SKM-1 treated with dmso at 0.1 percent for 144 hours (cell line): ENCODE data around the gene CD47.

ENCODE experiments used
- DNase-seq: peaks from one replicate; lab custom pipeline; 2025; ENCODE audit not compliant: unreplicated experiment; lab: John Stamatoyannopoulos, UW

Gene CD47

DNA sequence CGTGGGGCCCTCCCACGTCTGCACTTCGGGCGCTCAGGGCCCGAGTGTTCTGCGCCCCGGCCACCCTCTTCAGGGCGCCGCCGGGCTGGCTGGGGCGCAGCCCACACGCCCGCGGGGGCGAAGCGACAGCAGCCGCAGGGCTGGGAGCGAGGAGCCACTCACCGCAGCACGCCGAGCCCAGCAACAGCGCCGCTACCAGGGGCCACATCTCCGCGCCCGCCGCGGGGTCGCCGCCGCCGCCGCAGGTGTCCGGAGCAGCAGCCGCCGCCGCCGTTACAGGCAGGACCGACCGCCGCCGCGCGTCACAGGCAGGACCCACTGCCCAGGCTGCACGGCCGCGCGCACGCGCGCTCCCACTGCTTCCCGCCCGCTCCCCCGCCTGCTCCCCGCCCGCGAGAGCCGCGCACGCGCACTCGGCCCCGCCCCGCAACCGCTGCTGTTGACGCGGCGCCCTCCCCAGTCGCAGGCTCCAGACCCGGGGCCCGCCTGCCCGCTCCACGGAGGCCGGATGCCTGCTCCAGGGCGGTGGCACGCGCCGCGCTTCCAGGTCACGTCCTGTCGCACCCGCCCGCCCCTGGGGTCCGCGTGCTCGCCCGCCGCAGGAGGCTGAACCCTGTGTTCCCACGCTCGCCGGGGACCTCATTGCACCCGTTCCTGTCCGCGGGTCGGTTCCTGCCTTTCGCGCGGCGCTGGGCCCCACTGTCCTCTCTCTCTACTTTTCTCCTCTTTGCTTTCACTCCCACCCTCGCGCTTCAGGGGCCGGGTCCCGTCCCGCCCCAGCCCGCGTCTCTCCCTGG lies at the start of gene CD47:
CD47 (minus strand) TSS at position 331 of the 797 bp plus-strand sequence; CDS start at position 208, 123 bp downstream.
- DNase-seq: peak; percentile 87

DNA sequence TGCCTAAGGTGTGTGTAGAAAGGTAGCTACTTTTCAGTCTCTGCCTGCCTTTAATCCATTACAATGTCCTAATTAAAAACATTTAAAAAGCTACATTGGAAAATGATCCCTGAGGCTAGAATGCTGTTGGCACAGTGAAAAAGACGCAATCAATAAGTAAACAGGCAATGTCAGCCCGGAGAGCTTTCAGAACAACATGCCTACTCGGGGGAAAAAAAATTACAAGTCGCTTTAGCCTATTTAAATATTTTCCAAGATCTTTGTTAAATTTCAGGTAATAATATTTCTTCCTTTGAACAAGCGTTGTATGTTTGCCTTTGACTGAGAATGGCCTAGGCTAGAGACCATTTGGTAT lies 46.6 kb upstream of the CD47 start:
- no peak for DNase-seq

DNA sequence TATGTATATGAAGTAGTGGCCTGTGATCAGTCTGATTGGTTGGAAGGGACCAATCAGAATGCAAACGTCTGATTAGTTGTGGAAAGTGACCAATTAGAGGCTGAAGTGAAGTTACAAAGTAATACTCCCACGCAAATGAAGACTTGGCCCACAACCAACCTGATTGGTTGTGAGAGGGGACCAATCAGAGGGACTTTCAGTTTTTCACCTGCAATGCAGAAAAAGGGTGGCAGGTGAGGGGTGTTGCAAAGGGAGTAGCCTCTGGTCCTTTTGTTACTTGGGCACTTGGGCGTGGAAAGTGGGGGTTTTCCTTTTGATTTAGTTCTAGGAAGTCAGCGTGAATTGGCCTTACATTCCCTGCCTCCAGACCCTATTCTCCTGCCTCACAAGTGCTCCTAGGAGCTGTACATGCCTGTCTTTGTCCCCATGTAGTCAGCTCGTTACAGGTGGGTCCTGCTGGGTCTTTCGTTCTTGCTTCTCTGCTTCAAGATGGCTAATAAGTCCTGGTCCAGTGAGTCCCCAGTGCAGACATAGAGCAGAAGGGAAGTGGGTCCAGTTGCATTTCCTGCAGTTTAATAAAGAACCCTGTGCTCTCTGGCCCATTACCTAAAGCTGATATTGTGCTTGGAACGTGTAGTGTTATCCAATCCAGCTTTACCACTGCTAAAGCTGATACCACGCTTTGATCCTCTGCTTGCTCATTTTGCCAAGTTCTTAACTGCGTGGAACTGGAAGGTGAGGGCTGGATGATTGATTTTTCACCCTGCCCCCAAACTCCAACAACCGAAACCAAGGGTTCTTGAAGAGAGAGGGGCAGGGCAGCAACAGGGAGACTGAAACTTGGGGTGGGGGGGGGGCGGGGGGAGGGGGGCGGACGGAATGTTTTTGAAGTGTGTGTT lies 46.0 kb upstream of the CD47 start:
- DNase-seq: no peak

DNA sequence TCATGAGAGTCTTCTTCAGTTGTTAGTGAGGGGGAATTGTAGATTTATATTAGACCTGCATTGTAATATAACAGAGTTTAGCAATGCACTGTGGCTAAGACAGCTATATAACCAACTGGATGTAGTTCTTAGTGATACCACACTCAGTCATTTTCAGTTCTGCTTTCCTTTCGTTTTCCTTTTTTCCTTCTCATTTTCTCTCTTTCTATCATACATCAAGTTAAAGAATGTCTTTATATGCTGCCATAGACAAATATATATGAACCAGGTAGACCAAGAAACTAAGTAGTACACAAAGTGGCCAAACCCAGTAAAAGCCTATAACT lies 43.7 kb upstream of the CD47 start:
- DNase-seq: no peak

DNA sequence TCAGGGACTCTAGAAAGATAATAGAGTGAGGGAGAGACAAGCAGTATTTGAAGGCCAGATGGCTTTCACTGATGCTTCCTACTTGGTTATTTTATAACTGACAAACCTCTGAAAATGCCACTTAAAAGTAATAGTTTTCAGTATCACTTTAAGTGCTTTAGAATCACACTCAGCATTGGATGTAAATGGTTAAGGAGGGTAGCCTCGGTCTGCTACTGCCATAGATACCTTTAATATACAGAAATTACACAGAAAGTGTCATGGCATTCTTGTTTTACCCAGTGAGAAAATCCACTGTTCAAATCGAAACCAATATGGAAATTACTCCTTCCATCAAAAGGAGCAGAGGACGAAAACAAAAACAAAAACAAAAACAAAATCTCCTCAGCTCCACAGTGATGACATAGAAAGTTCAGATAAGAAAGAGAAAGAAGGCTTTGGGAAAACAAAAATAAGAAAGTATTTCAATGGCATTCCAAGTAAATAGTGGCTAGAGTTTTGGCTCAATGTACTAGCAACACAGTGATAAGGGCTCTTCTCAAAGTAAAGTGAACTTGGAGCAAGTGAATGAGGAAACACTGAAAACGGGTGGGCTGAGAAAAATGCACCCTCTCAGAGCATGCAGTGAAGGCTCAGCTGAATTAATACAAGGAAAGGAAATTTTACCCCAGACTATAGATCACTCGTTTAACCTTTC lies 43.2 kb upstream of the CD47 start:
- no peak for DNase-seq

DNA sequence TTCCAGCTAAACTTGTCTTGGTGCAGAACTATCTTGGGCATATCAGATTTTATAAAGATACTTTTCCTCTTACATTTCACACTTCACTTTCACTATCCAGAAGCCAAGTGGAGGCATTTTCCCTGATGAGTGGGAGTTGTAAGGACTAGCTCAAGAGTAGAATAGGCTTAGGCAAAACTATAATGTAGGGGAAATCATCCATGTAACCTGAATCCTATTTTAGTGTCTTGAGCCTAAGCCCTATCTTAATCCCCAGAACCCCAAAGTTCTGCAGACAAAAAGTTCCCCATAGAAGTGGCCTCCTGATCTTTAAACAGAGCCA lies 42.2 kb upstream of the CD47 start:
- DNase-seq: no peak

DNA sequence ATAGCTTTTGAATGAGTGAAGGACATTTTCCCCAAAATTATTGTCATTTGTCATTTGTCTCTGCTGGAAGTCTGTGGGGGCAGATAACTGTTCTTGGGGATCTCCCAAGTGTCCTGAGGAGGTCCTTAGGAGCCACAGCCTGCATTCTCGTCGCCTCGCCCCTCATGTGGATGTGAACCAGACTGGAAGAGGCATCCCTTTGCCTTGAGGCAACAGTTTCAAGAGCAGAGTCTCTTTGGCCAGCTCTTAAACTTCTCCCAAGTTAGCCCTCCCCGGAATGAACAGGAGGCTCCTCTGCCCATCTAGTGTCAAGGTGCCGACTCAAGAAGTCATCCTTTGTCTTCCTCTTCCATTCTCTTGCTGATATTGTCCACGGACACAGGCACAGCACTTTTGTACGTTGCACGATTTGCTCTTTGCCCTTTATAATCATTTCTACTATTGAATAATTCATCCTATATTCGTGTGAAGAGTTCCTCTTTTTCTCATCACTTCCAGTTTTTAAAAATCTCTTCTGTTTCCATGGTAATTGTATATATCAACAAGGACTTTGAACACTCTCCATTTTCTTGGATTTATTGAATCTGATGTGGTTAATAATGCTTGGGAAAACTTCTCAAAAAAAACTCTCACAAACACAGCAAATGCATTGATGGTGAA lies 40.8 kb upstream of the CD47 start:
- DNase-seq: no peak

DNA sequence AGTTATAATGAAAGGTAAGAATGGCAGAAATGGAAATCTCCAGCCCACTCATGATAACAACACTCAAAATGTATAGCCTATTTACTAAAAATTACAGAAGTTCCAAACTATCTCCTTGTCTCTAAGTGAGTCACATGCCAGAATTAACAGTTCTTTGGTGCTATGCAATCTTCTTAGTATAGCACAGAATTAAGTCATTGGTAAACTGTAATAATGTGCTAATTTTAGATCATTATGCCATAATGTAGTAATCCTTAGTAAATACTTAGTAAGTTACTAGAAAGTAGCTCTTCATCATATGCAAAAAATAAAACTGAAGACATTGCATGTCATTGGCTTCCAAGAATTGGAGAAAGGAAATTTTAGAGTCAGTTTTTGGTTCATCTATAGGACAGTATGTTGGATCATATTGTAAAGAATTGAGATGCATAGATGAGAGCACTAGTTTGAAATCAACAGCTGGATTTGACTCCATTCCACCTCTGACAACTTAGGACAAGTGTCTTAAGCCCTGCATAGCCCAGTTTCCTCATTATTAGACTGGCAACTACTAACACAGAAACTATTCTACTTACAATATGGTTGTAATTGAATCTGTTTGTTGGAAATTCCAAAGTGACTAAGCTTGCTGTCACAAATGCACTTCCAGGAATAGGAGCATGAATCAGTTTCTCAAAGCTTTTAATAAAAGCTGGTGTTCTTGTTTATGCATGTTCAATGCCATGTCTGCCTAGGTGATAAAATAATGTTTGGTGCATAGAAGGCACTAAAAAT lies 40.1 kb upstream of the CD47 start:
- DNase-seq: no peak

DNA sequence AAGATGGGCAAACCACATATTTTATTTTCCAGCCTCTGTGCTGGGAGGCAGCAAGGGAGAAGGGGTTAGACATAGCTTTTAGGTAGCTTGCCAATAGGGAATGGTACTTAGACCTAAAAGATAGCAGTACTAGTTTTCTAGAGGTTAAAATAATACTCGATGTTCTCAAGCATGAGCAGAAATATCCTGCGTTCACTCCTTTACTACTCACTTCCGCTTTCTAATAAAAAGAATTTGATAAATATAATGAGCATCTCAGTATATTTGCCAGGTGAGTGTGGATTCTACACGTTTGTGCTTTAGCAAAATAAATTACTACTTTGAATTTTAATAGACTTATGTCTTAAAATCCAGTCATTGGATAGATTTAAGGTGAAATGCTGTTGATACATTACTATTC lies 39.4 kb upstream of the CD47 start:
- no peak for DNase-seq

DNA sequence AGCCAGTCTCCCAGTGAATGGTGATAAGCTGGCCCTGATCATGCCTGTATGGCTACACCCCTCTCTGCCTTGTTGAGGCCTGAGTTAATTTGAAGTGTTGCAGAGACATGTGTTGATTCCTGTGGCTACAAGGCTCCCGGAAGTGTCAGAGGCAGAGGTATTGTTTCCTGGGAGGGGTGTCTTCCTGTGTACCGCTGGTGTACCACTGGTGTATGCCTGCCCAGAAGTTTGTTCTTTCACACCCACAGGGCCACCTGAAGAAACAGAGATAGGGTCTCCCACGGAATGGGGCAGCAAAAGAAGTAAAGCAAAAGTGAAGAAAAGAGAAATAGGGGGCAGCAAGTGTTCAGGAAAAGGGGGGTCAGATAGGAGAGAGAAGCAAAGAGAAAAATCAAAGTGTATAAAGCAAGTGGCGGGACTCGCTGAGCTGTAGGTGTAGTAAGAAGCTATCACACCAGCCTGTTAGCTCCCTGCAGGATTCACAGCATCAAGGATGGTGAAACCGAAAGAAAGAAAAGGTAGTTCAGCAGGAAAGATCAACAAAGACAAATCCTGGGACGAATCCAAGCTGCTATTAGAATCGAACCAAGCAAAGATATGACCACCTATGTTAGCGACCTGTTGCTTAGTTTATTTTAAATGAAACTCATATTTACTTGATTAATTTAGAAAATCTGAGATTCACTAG lies 36.6 kb upstream of the CD47 start:
- DNase-seq: no peak

DNA sequence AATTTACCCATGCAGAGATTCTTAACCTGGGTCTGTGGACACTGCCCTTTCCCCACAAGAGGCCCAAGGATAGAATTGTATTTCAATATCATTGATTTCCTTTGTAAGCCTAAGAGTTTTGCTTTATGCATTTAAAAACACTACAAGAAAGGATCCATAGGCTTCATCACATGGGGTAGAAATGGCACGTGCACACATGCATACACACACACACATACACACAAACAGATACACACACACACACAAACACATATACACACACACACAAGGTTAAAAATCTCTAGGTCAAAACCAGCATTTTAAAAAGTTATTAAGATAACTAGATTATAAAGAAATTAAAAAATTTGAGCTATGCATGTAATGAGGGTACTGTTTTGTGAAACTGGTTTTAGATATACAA lies 35.5 kb upstream of the CD47 start:
- no peak for DNase-seq

DNA sequence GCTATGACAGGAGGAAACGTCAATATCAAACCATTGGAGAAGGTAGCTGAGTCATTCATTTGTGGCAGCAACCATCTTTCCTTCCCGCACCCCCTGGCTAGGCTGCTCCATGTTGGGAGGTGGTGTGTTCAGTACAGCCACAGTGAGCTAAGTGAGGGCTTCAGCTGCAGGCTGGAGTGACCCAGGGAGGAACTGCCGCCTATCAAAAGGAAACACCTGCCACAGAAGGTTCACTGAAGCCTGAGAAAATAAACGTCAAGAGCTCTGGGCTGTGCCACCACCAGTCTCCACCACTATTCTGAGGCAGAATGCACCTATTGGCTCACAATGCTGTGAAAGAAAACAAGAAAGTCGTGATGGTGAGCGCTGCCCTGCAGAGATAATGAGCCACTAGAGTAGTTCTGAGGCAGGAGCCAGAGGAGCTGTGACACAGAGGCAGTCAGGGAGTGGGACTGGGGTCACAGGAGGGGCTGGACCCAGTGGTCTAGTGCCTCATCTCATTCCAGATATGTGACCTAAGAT lies 34.8 kb upstream of the CD47 start:
- DNase-seq: peak; percentile 62

DNA sequence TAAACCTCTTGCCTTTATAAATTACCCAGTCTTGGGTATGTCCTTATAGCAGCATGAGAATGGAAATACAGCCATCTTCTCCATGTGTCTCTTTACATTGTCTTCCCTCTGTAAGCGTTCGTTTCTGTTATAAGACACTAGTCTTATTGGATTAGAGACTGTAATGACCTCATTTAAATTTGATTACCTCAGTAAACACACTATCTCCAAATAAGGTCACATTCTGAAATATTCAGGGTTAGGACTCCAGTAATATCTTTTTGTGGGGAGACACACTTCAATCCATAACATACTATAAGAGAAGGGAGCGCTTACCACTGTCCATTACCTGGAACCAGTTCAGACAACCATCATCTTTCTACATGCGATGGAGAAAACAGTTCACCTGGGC lies 34.3 kb upstream of the CD47 start:
- no peak for DNase-seq

DNA sequence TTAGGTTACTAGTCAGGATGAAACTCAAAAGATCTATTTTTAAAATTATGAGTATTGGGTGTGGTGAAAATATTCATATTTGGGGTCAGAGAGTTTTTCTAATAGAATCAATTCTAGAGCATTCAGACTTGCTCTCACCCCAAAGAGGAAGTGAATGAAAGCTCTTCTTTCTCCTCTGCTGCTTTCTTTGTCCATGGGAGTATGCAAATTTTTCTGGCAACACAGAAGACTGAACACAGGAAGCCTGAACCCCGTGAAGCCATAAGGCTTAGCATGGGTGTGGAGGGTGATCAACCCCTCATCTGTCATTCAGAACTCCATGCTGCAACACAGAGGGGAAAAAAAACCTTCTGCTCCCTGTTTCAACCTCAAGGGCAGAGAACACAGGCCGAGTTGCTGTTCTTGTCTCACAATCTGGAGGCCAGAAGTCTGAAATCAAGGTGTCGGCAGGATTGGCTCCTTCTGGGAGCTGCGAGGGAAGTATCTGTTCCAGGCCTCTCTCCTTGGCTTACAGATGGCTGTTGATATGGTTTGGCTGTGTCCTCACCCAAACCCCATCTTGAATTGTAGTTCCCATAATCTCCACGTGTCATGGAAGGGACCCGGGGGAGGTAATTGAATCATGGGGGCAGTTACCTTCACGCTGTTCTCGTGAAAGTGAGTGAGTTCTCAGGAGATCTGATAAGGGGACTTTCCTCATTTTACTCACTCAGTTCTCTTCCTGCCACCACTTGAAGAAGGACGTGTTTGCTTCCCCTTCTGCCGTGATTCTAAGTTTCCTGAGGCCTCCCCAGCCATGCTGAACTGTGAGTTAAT lies 33.7 kb upstream of the CD47 start:
- peak; percentile 79 for DNase-seq

DNA sequence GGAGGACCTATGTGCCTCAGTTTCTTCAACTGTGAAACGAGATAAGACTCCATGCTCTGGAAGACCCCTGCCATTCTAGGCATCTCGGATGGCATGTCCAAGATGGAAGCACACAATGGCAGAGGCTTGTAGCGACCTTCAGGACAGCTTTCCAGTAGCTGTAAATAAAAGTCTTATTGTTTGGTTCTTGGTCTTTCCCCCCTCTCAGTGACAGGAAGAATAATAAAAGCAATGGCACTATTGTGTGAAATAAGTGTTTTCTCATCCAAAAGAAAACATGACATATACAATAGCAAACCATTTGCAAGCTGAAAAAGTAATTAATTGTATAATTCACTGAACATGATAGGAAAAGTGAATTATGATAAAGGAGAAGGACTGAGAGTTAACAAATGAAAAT lies 32.5 kb upstream of the CD47 start:
- DNase-seq: no peak

DNA sequence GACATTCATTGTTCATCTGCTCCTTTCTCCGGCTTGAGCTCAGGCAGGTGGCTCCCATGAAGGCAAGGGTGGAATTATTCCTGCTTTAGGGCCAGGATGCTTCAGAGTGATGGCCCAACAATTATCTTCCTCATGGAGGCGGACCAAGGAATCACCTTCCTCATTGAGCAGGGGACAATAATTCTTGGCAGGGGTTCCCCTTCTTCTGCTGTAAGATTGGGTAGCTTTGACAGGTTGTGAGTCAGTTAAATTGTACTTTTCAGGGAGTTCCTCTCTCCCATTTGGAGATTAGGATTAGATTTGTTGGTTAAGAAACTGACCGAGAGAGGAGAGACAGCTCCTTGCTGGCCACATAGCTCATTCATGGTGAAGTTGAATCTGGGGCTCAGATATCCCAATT lies 31.4 kb upstream of the CD47 start:
- no peak for DNase-seq

DNA sequence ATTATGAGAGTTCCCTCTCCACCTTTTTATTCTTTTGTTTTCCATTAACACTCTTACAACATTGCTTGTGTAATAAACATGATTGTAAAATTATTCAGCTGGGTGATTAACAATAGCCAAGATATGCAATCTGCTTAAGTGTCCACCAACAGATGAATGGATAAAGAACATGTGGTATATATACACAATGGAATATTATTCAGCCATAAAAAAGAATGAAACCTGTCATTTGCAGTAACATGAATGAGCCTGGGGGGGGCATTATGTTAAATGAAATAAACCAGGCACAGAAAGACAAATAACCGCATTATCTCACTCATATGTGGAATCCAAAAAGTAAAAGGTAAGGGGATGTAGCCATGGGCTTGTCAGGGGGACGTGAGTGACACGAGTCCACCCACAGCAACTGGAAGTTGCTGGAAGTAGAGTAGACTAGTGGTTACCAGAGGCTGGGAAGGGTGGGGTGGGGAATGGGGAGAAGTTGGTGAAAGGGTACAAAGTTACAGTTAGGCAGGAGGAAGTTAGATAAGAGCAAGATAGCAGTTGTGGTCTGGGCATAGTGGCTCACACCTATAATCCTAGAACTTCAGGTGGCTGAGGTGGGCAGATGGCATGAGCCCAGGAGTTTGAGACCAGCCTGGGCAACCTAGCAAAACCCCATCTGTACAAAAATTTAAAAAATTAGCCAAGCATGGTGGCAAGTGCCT lies 28.7 kb upstream of the CD47 start:
- no peak for DNase-seq

DNA sequence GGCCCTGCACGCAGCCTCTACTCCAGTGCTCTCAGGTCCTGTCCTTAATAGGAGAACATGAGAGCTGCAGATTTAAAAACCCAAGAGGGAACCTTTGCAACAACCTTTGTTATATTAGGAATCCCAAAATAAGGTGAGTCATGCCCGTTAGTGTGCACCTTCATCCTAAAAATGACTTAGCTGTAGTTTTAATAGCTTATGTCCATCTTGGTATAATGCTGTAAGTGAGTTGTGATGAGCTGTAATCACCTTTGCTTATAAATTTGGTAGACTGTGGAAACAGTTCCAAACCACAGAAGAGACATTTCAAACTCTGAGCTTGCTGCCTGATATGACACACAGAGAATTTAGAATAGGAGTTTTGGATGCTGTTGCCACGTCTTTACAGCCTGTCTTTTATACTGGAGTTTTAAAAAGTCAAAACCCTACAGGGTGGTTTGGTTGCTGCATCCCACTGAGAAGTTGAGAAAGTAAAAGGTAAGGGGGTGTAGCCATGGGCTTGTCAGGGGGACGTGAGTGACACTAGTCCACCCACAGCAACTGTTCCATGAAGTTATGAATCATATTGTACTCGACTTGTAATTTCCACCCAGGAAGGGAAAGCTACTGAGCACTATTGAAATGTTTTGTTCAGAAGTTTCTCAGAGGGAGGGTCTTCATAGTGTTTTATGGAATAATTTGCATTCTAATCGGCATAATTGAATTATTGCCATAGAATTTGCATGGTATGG lies 27.4 kb upstream of the CD47 start:
- DNase-seq: no peak
